Measurements from ENCODE around the gene SEC11C.
"Not testable (repeated sequence)": the region's sequence is repeated elsewhere in the genome, so short reads cannot be mapped to it uniquely, and the experiment has no call there.

- not testable (repeated sequence) for TF ChIP-seq CTCF, POLR2A (IDR thresholded peaks at IDR 0.05)
Observed at GRCh38 chr18:59142800-59143416, 3.2 kb downstream of the SEC11C start.

Measured in body of pancreas (tissue), 4 donors.